ENCODE results near the gene C12orf50.
"Not testable (repeated sequence)": the region's sequence is repeated elsewhere in the genome, so short reads cannot be mapped to it uniquely, and the experiment has no call there.

C12orf50 gene

GRCh38 chr12:88029093-88029665, at the start of gene C12orf50:
Gene C12orf50 (minus strand): TSS chr12:88029401. CDS start chr12:88026962, 2,439 bp downstream.
- DNase-seq: no peak

- no peak for DNase-seq
Observed at GRCh38 chr12:88067301-88067700, 38.1 kb upstream of the C12orf50 start.

- DNase-seq: no peak
Observed at GRCh38 chr12:88063375-88063774, 34.2 kb upstream of the C12orf50 start.

- DNase-seq: no peak
Observed at GRCh38 chr12:88062474-88062873, 33.3 kb upstream of the C12orf50 start.

- DNase-seq: no peak
Observed at GRCh38 chr12:88058719-88059077, 29.5 kb upstream of the C12orf50 start.

- no peak for DNase-seq
Observed at GRCh38 chr12:88057994-88058718, 29.0 kb upstream of the C12orf50 start.

- DNase-seq: no peak
Observed at GRCh38 chr12:88056571-88056970, 27.4 kb upstream of the C12orf50 start.

- DNase-seq: no peak
Observed at GRCh38 chr12:88052686-88053085, 23.5 kb upstream of the C12orf50 start.

- DNase-seq: no peak
Observed at GRCh38 chr12:88044035-88044434, 14.8 kb upstream of the C12orf50 start.

- DNase-seq: no peak
Observed at GRCh38 chr12:88037770-88038169, 8.6 kb upstream of the C12orf50 start.

- DNase-seq: no peak
Observed at GRCh38 chr12:88036353-88036965, 7.3 kb upstream of the C12orf50 start.

- no peak for DNase-seq
Observed at GRCh38 chr12:88035907-88036289, 6.7 kb upstream of the C12orf50 start.

GRCh38 chr12:88035271-88035906, 6.2 kb upstream of the C12orf50 start:
- peak; percentile 87 for DNase-seq

GRCh38 chr12:88031161-88031560, 2.0 kb upstream of the C12orf50 start:
- DNase-seq: not testable (repeated sequence)

GRCh38 chr12:88026196-88026595, 3.0 kb downstream of the C12orf50 start:
- no peak for DNase-seq

GRCh38 chr12:88017964-88018363, 11.2 kb downstream of the C12orf50 start:
- no peak for DNase-seq

GRCh38 chr12:88015825-88016224, 13.4 kb downstream of the C12orf50 start:
- no peak for DNase-seq

- no peak for DNase-seq
Observed at GRCh38 chr12:88011755-88012154, 17.4 kb downstream of the C12orf50 start.

- no peak for DNase-seq
Observed at GRCh38 chr12:88006351-88006750, 22.9 kb downstream of the C12orf50 start.

- no peak for DNase-seq
Observed at GRCh38 chr12:88001327-88001726, 27.9 kb downstream of the C12orf50 start.

GRCh38 chr12:87995581-87996178, 33.5 kb downstream of the C12orf50 start:
- peak; percentile 18 for DNase-seq

- no peak for DNase-seq
Observed at GRCh38 chr12:87991483-87991882, 37.7 kb downstream of the C12orf50 start.

GRCh38 chr12:87988534-87988933, 40.7 kb downstream of the C12orf50 start:
- no peak for DNase-seq

Measured in stimulated activated CD4-positive, alpha-beta T cell treated with anti-CD3 and anti-CD28 coated beads, Interleukin-12 subunit alpha, Interleukin-12 subunit beta, amount 100 ng/mL, for 4 hours (primary cell).